Ishikawa (cell line): Measurements from ENCODE around the gene ARID1B.

ENCODE experiments used
- CEBPB ChIP-seq: IDR thresholded peaks from 2 replicates; pipeline ENCODE4 v1.6.1; 2012
- CREB1 ChIP-seq: IDR thresholded peaks from 2 replicates; pipeline ENCODE4 v1.6.1; 2012; ENCODE audit warnings: low read depth
- EGR1 ChIP-seq: IDR thresholded peaks from 2 replicates; pipeline ENCODE4 v1.6.1; 2012
- EP300 ChIP-seq: IDR thresholded peaks from 2 replicates; pipeline ENCODE4 v1.6.1; 2012; ENCODE audit warnings: borderline replicate concordance
- FOXM1 ChIP-seq: IDR thresholded peaks from 2 replicates; pipeline ENCODE4 v1.6.1; 2012; ENCODE audit warnings: low read depth, borderline replicate concordance
- MAX ChIP-seq: IDR thresholded peaks from 2 replicates; pipeline ENCODE4 v1.6.1; 2012
- NFIC ChIP-seq: IDR thresholded peaks from 2 replicates; pipeline ENCODE4 v1.6.1; 2012
- RAD21 ChIP-seq: IDR thresholded peaks from 2 replicates; pipeline ENCODE4 v1.6.1; 2012; ENCODE audit warnings: low read depth
- REST ChIP-seq: IDR thresholded peaks from 2 replicates; pipeline ENCODE4 v1.6.1; 2012; ENCODE audit warnings: low read depth, mild to moderate bottlenecking
- TAF1 ChIP-seq: IDR thresholded peaks from 2 replicates; pipeline ENCODE4 v1.6.1; 2012; ENCODE audit warnings: low read depth, mild to moderate bottlenecking
- TCF12 ChIP-seq: IDR thresholded peaks from 2 replicates; pipeline ENCODE4 v1.6.1; 2012; ENCODE audit warnings: low read depth
- TEAD4 ChIP-seq: IDR thresholded peaks from 2 replicates; pipeline ENCODE4 v1.6.1; 2012
- USF1 ChIP-seq: IDR thresholded peaks from 2 replicates; pipeline ENCODE4 v1.6.1; 2012
- YY1 ChIP-seq: IDR thresholded peaks from 2 replicates; pipeline ENCODE4 v1.6.1; 2012; ENCODE audit warnings: low read depth
- ZBTB7A ChIP-seq: IDR thresholded peaks from 2 replicates; pipeline ENCODE4 v1.6.1; 2012; ENCODE audit warnings: low read depth

Gene ARID1B

GRCh38 chr6:156767603-156768467 lies 9.3 kb upstream of the ARID1B start:
- TF ChIP-seq USF1 = no peak
- no peak for TF ChIP-seq CREB1
- no peak for TF ChIP-seq RAD21
- TF ChIP-seq TCF12 = no peak
- no peak for TF ChIP-seq YY1
- no peak for TF ChIP-seq ZBTB7A
- no peak for TF ChIP-seq EGR1
- no peak for TF ChIP-seq MAX
- no peak for TF ChIP-seq REST
- no peak for TF ChIP-seq EP300
- TF ChIP-seq CEBPB = no peak
- TF ChIP-seq TEAD4 = no peak
- no peak for TF ChIP-seq NFIC
- no peak for TF ChIP-seq FOXM1
- TF ChIP-seq TAF1 = no peak

GRCh38 chr6:156771047-156771446 lies 6.1 kb upstream of the ARID1B start:
- no peak for TF ChIP-seq FOXM1
- no peak for TF ChIP-seq CEBPB
- no peak for TF ChIP-seq USF1
- no peak for TF ChIP-seq MAX
- no peak for TF ChIP-seq CREB1
- no peak for TF ChIP-seq YY1
- no peak for TF ChIP-seq TAF1
- TF ChIP-seq ZBTB7A = no peak
- no peak for TF ChIP-seq REST
- no peak for TF ChIP-seq EP300
- no peak for TF ChIP-seq EGR1
- TF ChIP-seq RAD21 = no peak
- no peak for TF ChIP-seq TCF12
- TF ChIP-seq NFIC = no peak
- TF ChIP-seq TEAD4 = no peak

- TF ChIP-seq NFIC = no peak
- no peak for TF ChIP-seq ZBTB7A
- no peak for TF ChIP-seq CEBPB
- no peak for TF ChIP-seq EGR1
- no peak for TF ChIP-seq FOXM1
- no peak for TF ChIP-seq TEAD4
- no peak for TF ChIP-seq USF1
- no peak for TF ChIP-seq EP300
- TF ChIP-seq TAF1 = no peak
Observed at GRCh38 chr6:156771761-156772160, 5.4 kb upstream of the ARID1B start.

GRCh38 chr6:156773476-156773875 lies 3.7 kb upstream of the ARID1B start:
- TF ChIP-seq EP300 (no peak), CEBPB (no peak), YY1 (no peak), CREB1 (no peak), TAF1 (no peak), TEAD4 (no peak), MAX (no peak), FOXM1 (no peak), EGR1 (no peak), USF1 (no peak), REST (no peak), TCF12 (no peak), NFIC (no peak), RAD21 (no peak), ZBTB7A (no peak)
